CD4-positive, alpha-beta T cell (primary cell): Measurements from ENCODE around the gene UBA6. TPM values are rescaled to one million over a fixed set of nuclear protein-coding genes. Genes with fewer than 3 reads are reported as not detected.

Experiments used
- ATAC-seq: fragments of 200-7000 bp; cut with Tn5 transposase; one replicate; pipeline ENCODE4 v1.10.0; 2022; ENCODE audit warnings: mild to moderate bottlenecking; ENCODE audit not compliant: poor library complexity
- CTCF ChIA-PET: fragments of 350-600 bp; sonication (Branson Sonifier 250); formaldehyde crosslinking; loops from one replicate; lab custom pipeline; 2021; ENCODE audit warnings: antibody characterized with exemption, inconsistent platforms; lab: Charles Lee
- POLR2A ChIA-PET: fragments of 350-600 bp; sonication (Branson Sonifier 250); formaldehyde crosslinking; loops from one replicate; lab custom pipeline; 2021; ENCODE audit warnings: antibody characterized with exemption, inconsistent platforms; lab: Charles Lee
- DNase-seq, 14 experiments: peaks; one replicate each; pipeline ENCODE4 v3.0.0-alpha.2; 2013 to 2020; ENCODE audit warnings: mixed read lengths in 2 of 14
- H3K27ac ChIP-seq, 2 donors: one replicate each; pipeline versions ENCODE4 v1.5.1 to v1.7.0; 2013; ENCODE audit warnings: low read length in 2 of 2, low read depth in 1 of 2, mild to moderate bottlenecking in 1 of 2
- H3K27me3 ChIP-seq, 2 experiments: 1 replicate in 1 of 2; 2 replicates in 1 of 2; pipeline versions ENCODE4 v1.6.1 to v1.7.0; 2013; ENCODE audit warnings: low read length in 2 of 2, control low read depth in 1 of 2, mild to moderate bottlenecking in 1 of 2, moderate library complexity in 1 of 2; ENCODE audit not compliant: insufficient read depth in 2 of 2, control insufficient read depth in 1 of 2
- H3K36me3 ChIP-seq: one replicate; pipeline ENCODE4 v1.6.1; 2013; ENCODE audit warnings: low read length, control low read depth; ENCODE audit not compliant: insufficient read depth
- H3K4me1 ChIP-seq: one replicate; pipeline ENCODE4 v1.6.1; 2013; ENCODE audit warnings: low read length, control low read depth; ENCODE audit not compliant: insufficient read depth
- H3K4me3 ChIP-seq: one replicate; pipeline ENCODE4 v1.5.1; 2013; ENCODE audit warnings: mild to moderate bottlenecking, low read length, moderate library complexity
- H3K9me3 ChIP-seq, 2 experiments: 1 replicate in 1 of 2; 2 replicates in 1 of 2; pipeline versions ENCODE4 v1.6.1 to v1.7.0; 2013; ENCODE audit warnings: low read length in 2 of 2, mild to moderate bottlenecking in 2 of 2, control low read depth in 1 of 2, moderate library complexity in 1 of 2; ENCODE audit not compliant: control insufficient read depth in 1 of 2, insufficient read depth in 1 of 2
- H3K27ac Mint-ChIP-seq: one replicate; pipeline ENCODE4 v1.8.0; 2020; ENCODE audit warnings: mixed read lengths
- H3K27me3 Mint-ChIP-seq: one replicate; pipeline ENCODE4 v1.8.0; 2021; ENCODE audit warnings: mixed read lengths
- H3K36me3 Mint-ChIP-seq: one replicate; pipeline ENCODE4 v1.8.0; 2021; ENCODE audit warnings: low read depth, mixed read lengths
- H3K4me1 Mint-ChIP-seq: one replicate; pipeline ENCODE4 v1.8.0; 2021; ENCODE audit warnings: low read depth, mixed read lengths
- H3K4me3 Mint-ChIP-seq: one replicate; pipeline ENCODE4 v1.8.0; 2020; ENCODE audit warnings: mild to moderate bottlenecking, mixed read lengths
- H3K9me3 Mint-ChIP-seq: one replicate; pipeline ENCODE4 v1.8.0; 2020; ENCODE audit warnings: mixed read lengths
- CTCF ChIP-seq: fragments of 200-600 bp; IDR thresholded peaks from one replicate; pipeline ENCODE4 v1.8.0; 2022; ENCODE audit warnings: antibody characterized with exemption, mild to moderate bottlenecking
- intact Hi-C, 2 experiments: fragments of 100-400 bp; cut with DNase I in 1 of 2; cut with micrococcal nuclease in 1 of 2; formaldehyde crosslinking; loops; one replicate each; pipeline versions ENCODE4 v1.15.1 to v1.9.0; 2023 to 2025; cut with DNase I, micrococcal nuclease
- total RNA-seq, 174 experiments: library from RNA in 2 of 174; stranded (reverse) in 2 of 174; gene quantifications; one replicate each; pipeline ENCODE4 v1.2.3 and lab custom pipeline; 2021 to 2026

Gene UBA6
- total RNA-seq, 2 experiments from 2014 or later: 33.4 to 45.5 TPM

- Mint-ChIP-seq H3K27me3 (no peaks in the 10 kb centered on the region), H3K4me1 (peaks cover 68% of the 10 kb centered on the region), H3K27ac (peak overlapping the region; percentile 93), H3K9me3 (no peaks in the 10 kb centered on the region), H3K4me3 (peak overlapping the region; percentile 97), H3K36me3 (peaks cover 65% of the 10 kb centered on the region)
- Histone ChIP-seq H3K4me3 (peak overlapping the region; percentile 92), H3K36me3 (peaks cover 3% of the 10 kb centered on the region), H3K27ac (peak overlapping the region; percentile 66 to 85), H3K9me3 (no peaks in the 10 kb centered on the region), H3K4me1 (peaks cover 15% of the 10 kb centered on the region), H3K27me3 (no peaks in the 10 kb centered on the region)
- intact Hi-C loops: loop anchor here in 1 of 2 experiments (2.0 kb wide), 1 partner anchor 155 kb away; the partner anchor contains the start of gene CENPC
- TF ChIP-seq CTCF: no peak
- ChIA-PET CTCF (interaction anchor here (1.0 to 1.7 kb wide), 3 partner anchors 46 to 155 kb away, joined by 3 to 8 read pairs (median 3); partner anchors contain the start of gene CENPC), POLR2A (interaction anchor here (1.2 to 3.1 kb wide), 5 partner anchors 45 to 156 kb away, joined by 3 to 40 read pairs (median 5); partner anchors contain the start of gene CENPC)
- DNase-seq: peak in 3 of 14 experiments; percentile 41 to 57 (median 44)
- ATAC-seq: no peak
These were observed 728 bp downstream of the UBA6 start for GRCh38 chr4:67700116-67700737.

DNA sequence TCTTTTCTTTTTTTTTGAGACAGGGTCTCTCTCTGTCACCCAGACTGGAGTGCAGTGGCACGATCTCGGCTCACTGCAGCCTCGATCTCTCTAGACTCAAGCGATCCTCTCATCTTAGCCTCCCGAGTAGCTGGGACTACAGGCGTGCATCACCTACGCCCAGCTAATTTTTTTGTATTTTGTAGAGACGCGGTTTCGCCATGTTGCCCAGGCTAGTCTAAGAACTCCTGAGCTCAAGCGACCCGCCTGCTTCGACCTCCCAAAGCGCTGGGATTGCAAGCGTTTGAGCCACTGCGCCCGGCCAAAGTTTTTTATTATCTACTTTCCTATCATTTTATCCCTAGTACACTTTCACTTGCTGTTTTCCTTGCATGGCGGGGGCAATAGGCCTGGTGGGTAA, 1.4 kb downstream of the UBA6 start:
- no peaks in the 10 kb centered on the region for H3K27me3 Mint-ChIP-seq
- Histone ChIP-seq H3K9me3 (no peaks in the 10 kb centered on the region), H3K4me1 (peaks cover 15% of the 10 kb centered on the region), H3K27ac (no peak overlapping the region), H3K4me3 (peak overlapping the region; percentile 92), H3K36me3 (peaks cover 3% of the 10 kb centered on the region), H3K27me3 (no peaks in the 10 kb centered on the region)
- intact Hi-C loops: loop anchor here (2.0 to 5.0 kb wide), 3 partner anchors 153 to 648 kb away; partner anchors contain the start of gene CENPC (in 1 of the 2)
- peak overlapping the region; percentile 97 for H3K4me3 Mint-ChIP-seq
- ATAC-seq: no peak
- H3K4me1 Mint-ChIP-seq: peaks cover 62% of the 10 kb centered on the region
- CTCF ChIA-PET: interaction anchor here (1.0 kb wide), 1 partner anchor 150 kb away, joined by 3 read pairs; no protein-coding TSS in a partner anchor
- peak overlapping the region; percentile 93 for H3K27ac Mint-ChIP-seq
- POLR2A ChIA-PET: interaction anchor here (0.6 to 3.1 kb wide), 4 partner anchors 46 to 155 kb away, joined by 3 to 40 read pairs (median 4); partner anchors contain the start of gene CENPC
- DNase-seq: no peak
- H3K9me3 Mint-ChIP-seq: no peaks in the 10 kb centered on the region
- H3K36me3 Mint-ChIP-seq: peaks cover 66% of the 10 kb centered on the region
- no peak for TF ChIP-seq CTCF

DNA sequence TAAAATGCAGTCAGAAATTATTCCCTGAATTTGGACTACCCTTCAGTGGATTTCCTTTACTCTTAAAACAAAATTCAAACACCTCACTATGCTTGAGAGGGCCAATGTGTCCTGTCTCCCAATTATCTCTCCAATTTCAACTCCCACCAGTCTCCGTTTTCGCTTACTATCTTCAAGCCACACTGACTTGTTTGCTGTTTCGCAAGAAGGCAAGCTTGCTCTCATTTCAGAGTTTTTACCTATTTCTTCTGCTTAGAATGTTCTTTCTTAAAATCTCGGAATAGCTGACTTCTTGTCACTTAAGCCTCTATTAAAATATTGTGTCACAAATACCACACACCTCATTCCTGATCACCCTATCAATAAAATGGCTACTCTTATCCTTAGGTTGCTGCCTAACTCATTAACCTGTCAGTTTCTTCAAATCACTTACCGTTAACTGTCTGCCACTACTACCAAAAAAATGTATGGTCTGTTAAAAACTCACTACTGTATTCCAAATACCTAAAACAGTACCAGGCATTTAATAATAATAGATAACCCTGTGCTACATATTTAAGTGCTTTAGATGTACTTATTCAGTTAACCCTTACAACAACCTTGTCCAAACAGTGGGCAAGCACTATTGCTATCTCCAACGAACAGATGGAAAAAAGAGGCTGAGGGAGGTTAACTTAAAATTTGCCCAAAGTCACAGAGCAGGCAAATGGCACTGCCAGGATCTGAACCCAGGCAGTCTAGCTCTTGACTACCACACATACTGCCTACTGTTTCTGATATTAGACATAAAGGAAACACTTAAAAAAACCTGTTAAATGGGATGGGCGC, 2.9 kb downstream of the UBA6 start:
- Mint-ChIP-seq H3K4me3 (peak overlapping the region; percentile 59), H3K36me3 (peaks cover 66% of the 10 kb centered on the region), H3K27ac (peak overlapping the region; percentile 5), H3K9me3 (no peaks in the 10 kb centered on the region), H3K4me1 (peaks cover 52% of the 10 kb centered on the region), H3K27me3 (no peaks in the 10 kb centered on the region)
- DNase-seq (no peak), ATAC-seq (no peak)
- H3K9me3 ChIP-seq: no peaks in the 10 kb centered on the region
- intact Hi-C loops: loop anchor here in 1 of 2 experiments (2.0 to 5.0 kb wide), 2 partner anchors 151 to 649 kb away; no protein-coding TSS in a partner anchor
- H3K4me3 ChIP-seq: no peak overlapping the region
- H3K36me3 ChIP-seq: peaks cover 5% of the 10 kb centered on the region
- CTCF ChIA-PET: no interaction called here
- no peaks in the 10 kb centered on the region for H3K27me3 ChIP-seq
- peaks cover 15% of the 10 kb centered on the region for H3K4me1 ChIP-seq
- H3K27ac ChIP-seq: no peak overlapping the region
- no peak for TF ChIP-seq CTCF
- POLR2A ChIA-PET: no interaction called here
